ENCODE results near the gene MLXIPL. TPM values are rescaled to one million over a fixed set of nuclear protein-coding genes. Genes with fewer than 3 reads are reported as not detected.

Gene MLXIPL
- total and polyA plus RNA-seq, 2 of the 8 experiments (the other 6 are each of a cell fraction or from before 2014, with no cell fraction given) = 9.4 to 10.6 TPM

DNA sequence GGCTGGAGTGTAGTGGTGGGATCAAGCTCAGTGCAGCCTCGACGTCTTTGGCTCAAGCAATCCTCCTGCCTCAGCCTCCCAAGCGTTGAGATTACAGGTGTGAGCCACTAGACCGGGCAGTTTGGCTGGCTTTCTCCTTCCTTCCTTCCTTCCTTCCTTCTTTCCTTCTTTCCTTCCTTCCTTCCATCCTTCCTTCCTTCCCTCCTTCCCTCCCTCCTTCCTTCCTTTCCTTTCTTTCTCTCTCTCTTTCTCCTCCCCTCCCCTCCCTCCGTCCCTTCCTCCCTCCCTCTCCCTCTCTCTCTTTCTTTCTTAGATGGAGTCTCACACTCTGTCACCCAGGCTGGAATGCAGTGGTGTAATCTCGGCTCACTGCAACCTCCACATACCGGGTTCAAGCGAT, 35.7 kb upstream of the MLXIPL start (continued):
- TF ChIP-seq, protein P1, sequence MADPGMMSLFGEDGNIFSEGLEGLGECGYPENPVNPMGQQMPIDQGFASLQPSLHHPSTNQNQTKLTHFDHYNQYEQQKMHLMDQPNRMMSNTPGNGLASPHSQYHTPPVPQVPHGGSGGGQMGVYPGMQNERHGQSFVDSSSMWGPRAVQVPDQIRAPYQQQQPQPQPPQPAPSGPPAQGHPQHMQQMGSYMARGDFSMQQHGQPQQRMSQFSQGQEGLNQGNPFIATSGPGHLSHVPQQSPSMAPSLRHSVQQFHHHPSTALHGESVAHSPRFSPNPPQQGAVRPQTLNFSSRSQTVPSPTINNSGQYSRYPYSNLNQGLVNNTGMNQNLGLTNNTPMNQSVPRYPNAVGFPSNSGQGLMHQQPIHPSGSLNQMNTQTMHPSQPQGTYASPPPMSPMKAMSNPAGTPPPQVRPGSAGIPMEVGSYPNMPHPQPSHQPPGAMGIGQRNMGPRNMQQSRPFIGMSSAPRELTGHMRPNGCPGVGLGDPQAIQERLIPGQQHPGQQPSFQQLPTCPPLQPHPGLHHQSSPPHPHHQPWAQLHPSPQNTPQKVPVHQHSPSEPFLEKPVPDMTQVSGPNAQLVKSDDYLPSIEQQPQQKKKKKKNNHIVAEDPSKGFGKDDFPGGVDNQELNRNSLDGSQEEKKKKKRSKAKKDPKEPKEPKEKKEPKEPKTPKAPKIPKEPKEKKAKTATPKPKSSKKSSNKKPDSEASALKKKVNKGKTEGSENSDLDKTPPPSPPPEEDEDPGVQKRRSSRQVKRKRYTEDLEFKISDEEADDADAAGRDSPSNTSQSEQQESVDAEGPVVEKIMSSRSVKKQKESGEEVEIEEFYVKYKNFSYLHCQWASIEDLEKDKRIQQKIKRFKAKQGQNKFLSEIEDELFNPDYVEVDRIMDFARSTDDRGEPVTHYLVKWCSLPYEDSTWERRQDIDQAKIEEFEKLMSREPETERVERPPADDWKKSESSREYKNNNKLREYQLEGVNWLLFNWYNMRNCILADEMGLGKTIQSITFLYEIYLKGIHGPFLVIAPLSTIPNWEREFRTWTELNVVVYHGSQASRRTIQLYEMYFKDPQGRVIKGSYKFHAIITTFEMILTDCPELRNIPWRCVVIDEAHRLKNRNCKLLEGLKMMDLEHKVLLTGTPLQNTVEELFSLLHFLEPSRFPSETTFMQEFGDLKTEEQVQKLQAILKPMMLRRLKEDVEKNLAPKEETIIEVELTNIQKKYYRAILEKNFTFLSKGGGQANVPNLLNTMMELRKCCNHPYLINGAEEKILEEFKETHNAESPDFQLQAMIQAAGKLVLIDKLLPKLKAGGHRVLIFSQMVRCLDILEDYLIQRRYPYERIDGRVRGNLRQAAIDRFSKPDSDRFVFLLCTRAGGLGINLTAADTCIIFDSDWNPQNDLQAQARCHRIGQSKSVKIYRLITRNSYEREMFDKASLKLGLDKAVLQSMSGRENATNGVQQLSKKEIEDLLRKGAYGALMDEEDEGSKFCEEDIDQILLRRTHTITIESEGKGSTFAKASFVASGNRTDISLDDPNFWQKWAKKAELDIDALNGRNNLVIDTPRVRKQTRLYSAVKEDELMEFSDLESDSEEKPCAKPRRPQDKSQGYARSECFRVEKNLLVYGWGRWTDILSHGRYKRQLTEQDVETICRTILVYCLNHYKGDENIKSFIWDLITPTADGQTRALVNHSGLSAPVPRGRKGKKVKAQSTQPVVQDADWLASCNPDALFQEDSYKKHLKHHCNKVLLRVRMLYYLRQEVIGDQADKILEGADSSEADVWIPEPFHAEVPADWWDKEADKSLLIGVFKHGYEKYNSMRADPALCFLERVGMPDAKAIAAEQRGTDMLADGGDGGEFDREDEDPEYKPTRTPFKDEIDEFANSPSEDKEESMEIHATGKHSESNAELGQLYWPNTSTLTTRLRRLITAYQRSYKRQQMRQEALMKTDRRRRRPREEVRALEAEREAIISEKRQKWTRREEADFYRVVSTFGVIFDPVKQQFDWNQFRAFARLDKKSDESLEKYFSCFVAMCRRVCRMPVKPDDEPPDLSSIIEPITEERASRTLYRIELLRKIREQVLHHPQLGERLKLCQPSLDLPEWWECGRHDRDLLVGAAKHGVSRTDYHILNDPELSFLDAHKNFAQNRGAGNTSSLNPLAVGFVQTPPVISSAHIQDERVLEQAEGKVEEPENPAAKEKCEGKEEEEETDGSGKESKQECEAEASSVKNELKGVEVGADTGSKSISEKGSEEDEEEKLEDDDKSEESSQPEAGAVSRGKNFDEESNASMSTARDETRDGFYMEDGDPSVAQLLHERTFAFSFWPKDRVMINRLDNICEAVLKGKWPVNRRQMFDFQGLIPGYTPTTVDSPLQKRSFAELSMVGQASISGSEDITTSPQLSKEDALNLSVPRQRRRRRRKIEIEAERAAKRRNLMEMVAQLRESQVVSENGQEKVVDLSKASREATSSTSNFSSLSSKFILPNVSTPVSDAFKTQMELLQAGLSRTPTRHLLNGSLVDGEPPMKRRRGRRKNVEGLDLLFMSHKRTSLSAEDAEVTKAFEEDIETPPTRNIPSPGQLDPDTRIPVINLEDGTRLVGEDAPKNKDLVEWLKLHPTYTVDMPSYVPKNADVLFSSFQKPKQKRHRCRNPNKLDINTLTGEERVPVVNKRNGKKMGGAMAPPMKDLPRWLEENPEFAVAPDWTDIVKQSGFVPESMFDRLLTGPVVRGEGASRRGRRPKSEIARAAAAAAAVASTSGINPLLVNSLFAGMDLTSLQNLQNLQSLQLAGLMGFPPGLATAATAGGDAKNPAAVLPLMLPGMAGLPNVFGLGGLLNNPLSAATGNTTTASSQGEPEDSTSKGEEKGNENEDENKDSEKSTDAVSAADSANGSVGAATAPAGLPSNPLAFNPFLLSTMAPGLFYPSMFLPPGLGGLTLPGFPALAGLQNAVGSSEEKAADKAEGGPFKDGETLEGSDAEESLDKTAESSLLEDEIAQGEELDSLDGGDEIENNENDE (IDR thresholded peaks at IDR 0.05; ENCODE audit: insufficient replicate concordance, low read length) = no peak
- TF ChIP-seq POLR2AphosphoS5 (IDR thresholded peaks at IDR 0.05; ENCODE audit: low read depth, low read length) (no peak), CEBPB (IDR thresholded peaks at IDR 0.05; ENCODE audit: low read depth, low read length) (no peak), SAP30 (IDR thresholded peaks at IDR 0.05; ENCODE audit: insufficient read depth, insufficient replicate concordance, low read length) (no peak), PHF8 (conservative IDR thresholded peaks at IDR 0.05; ENCODE audit: low read depth, low read length) (no peak), BRCA1 (IDR thresholded peaks at IDR 0.05; ENCODE audit: low read depth, low read length) (no peak), JUN (IDR thresholded peaks at IDR 0.05; ENCODE audit: low read depth, low read length) (no peak), ZNF274 (IDR thresholded peaks at IDR 0.05; ENCODE audit: borderline replicate concordance, extremely low read depth, low read length) (no peak)
- TF ChIP-seq, protein P2, sequence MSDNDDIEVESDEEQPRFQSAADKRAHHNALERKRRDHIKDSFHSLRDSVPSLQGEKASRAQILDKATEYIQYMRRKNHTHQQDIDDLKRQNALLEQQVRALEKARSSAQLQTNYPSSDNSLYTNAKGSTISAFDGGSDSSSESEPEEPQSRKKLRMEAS (IDR thresholded peaks at IDR 0.05) = no peak
- TF ChIP-seq, protein P3, sequence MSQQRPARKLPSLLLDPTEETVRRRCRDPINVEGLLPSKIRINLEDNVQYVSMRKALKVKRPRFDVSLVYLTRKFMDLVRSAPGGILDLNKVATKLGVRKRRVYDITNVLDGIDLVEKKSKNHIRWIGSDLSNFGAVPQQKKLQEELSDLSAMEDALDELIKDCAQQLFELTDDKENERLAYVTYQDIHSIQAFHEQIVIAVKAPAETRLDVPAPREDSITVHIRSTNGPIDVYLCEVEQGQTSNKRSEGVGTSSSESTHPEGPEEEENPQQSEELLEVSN (IDR thresholded peaks at IDR 0.05) = no peak
